ENCODE results near the gene CSTF2.

DNA sequence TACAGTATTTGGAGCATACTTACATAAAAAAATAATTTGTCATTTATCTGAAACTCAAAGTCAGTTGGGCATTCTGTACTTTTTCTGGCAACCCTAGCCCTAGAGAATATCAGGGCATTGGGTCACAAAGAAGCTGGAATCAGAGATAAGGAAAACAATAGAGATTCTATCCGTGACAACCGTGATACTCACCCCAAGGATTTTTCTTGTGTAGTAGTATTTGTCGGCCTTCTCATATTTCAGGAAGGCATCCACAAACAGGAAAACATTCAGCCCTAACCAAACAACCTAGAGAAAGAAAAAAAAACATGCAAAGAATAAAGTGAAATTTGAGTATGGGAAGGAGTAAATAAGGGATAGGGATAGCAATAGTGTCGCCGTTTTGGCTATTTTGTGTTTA is 50.3 kb downstream of the CSTF2 start:
- TF ChIP-seq POLR2AphosphoS5 (IDR thresholded peaks at IDR 0.05; ENCODE audit: low read depth, low read length) = no peak
- TF ChIP-seq TAF1 (IDR thresholded peaks at IDR 0.05; ENCODE audit: borderline replicate concordance, low read depth, low read length) = no peak
- TF ChIP-seq POLR2A (IDR thresholded peaks at IDR 0.05; ENCODE audit: low read depth, low read length) = no peak

All from GM12892 (cell line).